HCT116 (cell line): ENCODE data around the gene SETD1A. TPM values are rescaled to one million over a fixed set of nuclear protein-coding genes. Genes with fewer than 3 reads are reported as not detected.

Experiments
- ATAC-seq: fragments of 200-7000 bp; cut with Tn5 transposase; 2 replicates; pipeline ENCODE4 v1.9.1; 2020; ENCODE audit warnings: mild to moderate bottlenecking, moderate library complexity
- BruUV-seq: library from RNA; stranded (reverse); fragments of 400-500 nt; replicated peaks from 2 replicates; lab custom pipeline; 2021; lab: Mats Ljungman, UMichigan
- CTCF ChIA-PET: fragments of 300-600 bp; sonication (Branson Sonifier 250); formaldehyde crosslinking; loops from one replicate; lab custom pipeline; 2021; ENCODE audit warnings: antibody characterized with exemption; lab: Charles Lee
- POLR2A ChIA-PET: fragments of 300-600, 350-600 bp; sonication (Branson Sonifier 250); formaldehyde crosslinking; loops from one replicate; lab custom pipeline; 2021; ENCODE audit warnings: antibody characterized with exemption; lab: Charles Lee
- RAD21 ChIA-PET, 2 experiments: fragments of 300-600 bp; sonication (Branson Sonifier 250); formaldehyde crosslinking; loops; one replicate each; lab custom pipeline; 2023; ENCODE audit warnings: low total read pairs in 2 of 2; ENCODE audit not compliant: uncharacterized antibody in 2 of 2, unreplicated experiment in 2 of 2, low non-redundant PET in 1 of 2; lab: Charles Lee
- DNase-seq: peaks from one replicate; pipeline ENCODE4 v3.0.0-alpha.2; 2010; ENCODE audit warnings: low read depth, low spot score
- H2AFZ ChIP-seq: fragments of 200-600 bp; shearing (Covaris generic), sonication (generic); 2 replicates; pipeline ENCODE4 v1.6.1; 2017; ENCODE audit warnings: low read depth, mixed run types, mixed read lengths, antibody characterized with exemption, low read length; ENCODE audit not compliant: poor library complexity, severe bottlenecking
- H3K27ac ChIP-seq: 2 replicates; pipeline ENCODE4 v1.5.1; 2012; ENCODE audit warnings: low read depth, low read length
- H3K27me3 ChIP-seq: fragments of 200-600 bp; sonication (generic); 2 replicates; pipeline ENCODE4 v1.6.1; 2016; ENCODE audit warnings: mixed run types, low read length, mixed read lengths; ENCODE audit not compliant: insufficient read depth
- H3K36me3 ChIP-seq, 2 experiments: fragments of 200-500 bp in 1 of 2; fragments of 200-600 bp in 1 of 2; sonication (Bioruptor generic) in 1 of 2; sonication (generic) in 1 of 2; 2 replicates each; pipeline versions ENCODE4 v1.5.1 to v1.6.1; 2014 to 2016; ENCODE audit warnings: low read length in 2 of 2, inconsistent platforms in 1 of 2, mixed read lengths in 1 of 2, mixed run types in 1 of 2; ENCODE audit not compliant: insufficient read depth in 2 of 2, control insufficient read depth in 1 of 2
- H3K4me1 ChIP-seq, 2 experiments: fragments of 200-600 bp in 1 of 2; sonication (generic) in 1 of 2; 2 replicates each; pipeline versions ENCODE4 v1.5.1 to v1.6.1; 2012 to 2017; ENCODE audit warnings: low read length in 2 of 2, inconsistent platforms in 1 of 2, mild to moderate bottlenecking in 1 of 2, mixed read lengths in 1 of 2, mixed run types in 1 of 2, moderate library complexity in 1 of 2; ENCODE audit not compliant: insufficient read depth in 2 of 2, control insufficient read depth in 1 of 2
- H3K4me2 ChIP-seq: fragments of 200-600 bp; sonication (generic); 2 replicates; pipeline ENCODE4 v1.6.1; 2017; ENCODE audit warnings: mixed run types, low read length, mixed read lengths
- H3K4me3 ChIP-seq, 2 experiments: fragments of 200-600 bp in 1 of 2; sonication (generic) in 1 of 2; replicated peaks in 1 of 2; 2 replicates each; pipeline ENCODE4 v1.5.1; 2011 to 2016; ENCODE audit warnings: low read length in 2 of 2, control low read depth in 1 of 2, low read depth in 1 of 2, mild to moderate bottlenecking in 1 of 2, mixed read lengths in 1 of 2, mixed run types in 1 of 2
- H3K79me2 ChIP-seq: fragments of 200-600 bp; sonication (generic); 2 replicates; pipeline ENCODE4 v1.6.1; 2017; ENCODE audit warnings: mild to moderate bottlenecking, mixed run types, low read length, moderate library complexity, mixed read lengths; ENCODE audit not compliant: insufficient read depth
- H3K9ac ChIP-seq: fragments of 200-600 bp; sonication (generic); 2 replicates; pipeline ENCODE4 v1.6.1; 2016; ENCODE audit warnings: low read length, mixed read lengths
- H3K9me2 ChIP-seq: fragments of 200-600 bp; sonication (generic), shearing (Covaris generic); 2 replicates; pipeline ENCODE4 v1.6.1; 2017; ENCODE audit warnings: mixed run types, mild to moderate bottlenecking, moderate library complexity; ENCODE audit not compliant: insufficient read depth
- H3K9me3 ChIP-seq, 2 experiments: fragments of 200-500 bp in 1 of 2; fragments of 200-600 bp in 1 of 2; sonication (Bioruptor generic) in 1 of 2; sonication (generic) in 1 of 2; 2 replicates each; pipeline ENCODE4 v1.6.1; 2014 to 2017; ENCODE audit warnings: low read length in 2 of 2, mixed read lengths in 2 of 2, inconsistent platforms in 1 of 2, low read depth in 1 of 2, mild to moderate bottlenecking in 1 of 2, mixed run types in 1 of 2, moderate library complexity in 1 of 2; ENCODE audit not compliant: control insufficient read depth in 1 of 2, insufficient read depth in 1 of 2
- H4K20me1 ChIP-seq: fragments of 200-600 bp; sonication (generic), shearing (Covaris generic); 2 replicates; pipeline ENCODE4 v1.6.1; 2017; ENCODE audit warnings: mixed run types, mild to moderate bottlenecking, moderate library complexity; ENCODE audit not compliant: insufficient read depth
- ATF3 ChIP-seq: IDR thresholded peaks from 2 replicates; pipeline ENCODE4 v1.6.1; 2012
- EGR1 ChIP-seq: IDR thresholded peaks from 2 replicates; pipeline ENCODE4 v1.6.1; 2012; ENCODE audit warnings: low read depth
- ELF1 ChIP-seq: IDR thresholded peaks from 2 replicates; pipeline ENCODE4 v1.6.1; 2012; ENCODE audit warnings: low read depth, borderline replicate concordance
- EZH2 ChIP-seq: fragments of 200-600 bp; sonication (generic); IDR thresholded peaks from 2 replicates; pipeline ENCODE4 v1.6.1; 2017; ENCODE audit warnings: antibody characterized with exemption, mixed run types
- EZH2phosphoT487 ChIP-seq: fragments of 200-600 bp; IDR thresholded peaks from 2 replicates; pipeline ENCODE4 v1.6.1; 2018; ENCODE audit warnings: antibody characterized with exemption, borderline replicate concordance
- JUND ChIP-seq: IDR thresholded peaks from 2 replicates; pipeline ENCODE4 v1.6.1; 2012
- MAX ChIP-seq: IDR thresholded peaks from 2 replicates; pipeline ENCODE4 v1.6.1; 2012
- POLR2A ChIP-seq: IDR thresholded peaks from 2 replicates; pipeline ENCODE4 v1.7.0; 2011; ENCODE audit warnings: borderline replicate concordance; ENCODE audit not compliant: insufficient read depth, insufficient read length; ENCODE audit errors: extremely low read depth
- POLR2AphosphoS5 ChIP-seq: IDR thresholded peaks from 2 replicates; pipeline ENCODE4 v1.6.1; 2011; ENCODE audit warnings: mild to moderate bottlenecking, low read depth, low read length, moderate library complexity
- RAD21 ChIP-seq: IDR thresholded peaks from 2 replicates; pipeline ENCODE4 v1.6.1; 2012; ENCODE audit warnings: low read depth, mild to moderate bottlenecking
- SIN3A ChIP-seq: IDR thresholded peaks from 2 replicates; pipeline ENCODE4 v1.6.1; 2012; ENCODE audit warnings: low read depth
- SP1 ChIP-seq: IDR thresholded peaks from 2 replicates; pipeline ENCODE4 v1.6.1; 2012; ENCODE audit warnings: low read depth
- SRF ChIP-seq: IDR thresholded peaks from 2 replicates; pipeline ENCODE4 v1.6.1; 2012; ENCODE audit warnings: low read depth
- TCF7L2 ChIP-seq: IDR thresholded peaks from 2 replicates; pipeline ENCODE4 v1.7.0; 2011; ENCODE audit warnings: borderline replicate concordance, inconsistent platforms; ENCODE audit not compliant: insufficient read depth, insufficient read length; ENCODE audit errors: extremely low read depth
- ZBTB33 ChIP-seq: IDR thresholded peaks from 2 replicates; pipeline ENCODE4 v1.6.1; 2011; ENCODE audit warnings: mild to moderate bottlenecking, low read length, moderate library complexity; ENCODE audit not compliant: insufficient replicate concordance; ENCODE audit errors: extremely low read depth
- ZFX ChIP-seq: fragments of 450-650 bp; IDR thresholded peaks from 2 replicates; pipeline ENCODE4 v1.6.1; 2017
- intact Hi-C: fragments of 100-400 bp; cut with micrococcal nuclease; formaldehyde crosslinking; loops from 2 replicates; pipeline ENCODE4 v1.10.0; 2022
- total RNA-seq: library from RNA; stranded (reverse); gene quantifications from one replicate; pipeline ENCODE4 v1.2.1, GENCODE V29; 2021; ENCODE audit not compliant: unreplicated experiment

Gene SETD1A
- total RNA-seq, 1 experiment from 2014 or later = 26.9 TPM

GRCh38 chr16:30969246-30969842, 11.8 kb downstream of the SETD1A start:
- H3K9ac ChIP-seq = no peak overlapping the region
- intact Hi-C loops = no loop called here
- no peak overlapping the region for H3K4me2 ChIP-seq
- H3K4me1 ChIP-seq = no peaks in the 10 kb centered on the region
- no peaks in the 10 kb centered on the region for H4K20me1 ChIP-seq
- no peaks in the 10 kb centered on the region; the same call in 1 of the 2 replicates for H3K79me2 ChIP-seq
- DNase-seq (no peak), ATAC-seq (no peak)
- ChIA-PET CTCF (no interaction called here), RAD21 (no interaction called here), POLR2A (no interaction called here)
- no peaks in the 10 kb centered on the region for H3K9me3 ChIP-seq
- H2AFZ ChIP-seq = no peak overlapping the region
- BruUV-seq = no TSS peak
- no peaks in the 10 kb centered on the region for H3K9me2 ChIP-seq
- no peak for TF ChIP-seq MAX
- no peak for TF ChIP-seq TCF7L2
- no peak for TF ChIP-seq JUND
- no peak for TF ChIP-seq ZFX
- TF ChIP-seq SIN3A = no peak
- TF ChIP-seq EZH2 = no peak
- TF ChIP-seq POLR2A = no peak
- no peak for TF ChIP-seq SRF
- no peak for TF ChIP-seq POLR2AphosphoS5
- no peak for TF ChIP-seq EGR1
- no peak for TF ChIP-seq RAD21
- no peak for TF ChIP-seq ELF1
- TF ChIP-seq ATF3 = no peak
- no peak for TF ChIP-seq ZBTB33
- no peak for TF ChIP-seq EZH2phosphoT487
- TF ChIP-seq SP1 = no peak
- peaks cover 51 to 59% of the 10 kb centered on the region in 2 experiments for H3K36me3 ChIP-seq
- no peak overlapping the region for H3K27ac ChIP-seq
- H3K27me3 ChIP-seq = no peaks in the 10 kb centered on the region
- no peak overlapping the region for H3K4me3 ChIP-seq
